B cell (primary cell): ENCODE data around the gene PPP2R5B. TPM values are rescaled to one million over a fixed set of nuclear protein-coding genes. Genes with fewer than 3 reads are reported as not detected.

Experiments
- ATAC-seq: fragments of 200-7000 bp; cut with Tn5 transposase; one replicate; pipeline ENCODE4 v1.10.0; 2021; ENCODE audit warnings: low read depth, mild to moderate bottlenecking, moderate number of reproducible peaks, moderate library complexity
- CTCF ChIA-PET: fragments of 350-600 bp; sonication (Branson Sonifier 250); formaldehyde crosslinking; loops from one replicate; lab custom pipeline; 2021; ENCODE audit warnings: antibody characterized with exemption, inconsistent platforms; lab: Charles Lee
- POLR2A ChIA-PET: fragments of 350-600 bp; sonication (Branson Sonifier 250); formaldehyde crosslinking; loops from one replicate; lab custom pipeline; 2021; ENCODE audit warnings: antibody characterized with exemption; lab: Charles Lee
- DNase-seq: peaks from one replicate; pipeline ENCODE4 v3.0.0; 2013
- H2AFZ ChIP-seq: 2 replicates; pipeline ENCODE4 v1.6.1; 2012; ENCODE audit warnings: mild to moderate bottlenecking, low read depth, low read length; ENCODE audit not compliant: insufficient read depth, poor library complexity, severe bottlenecking
- H3K27ac ChIP-seq, 2 donors: 1 replicate in 1 of 2; 2 replicates in 1 of 2; pipeline ENCODE4 v1.5.1; 2012 to 2013; ENCODE audit warnings: low read length in 2 of 2, mild to moderate bottlenecking in 2 of 2, moderate library complexity in 1 of 2
- H3K27me3 ChIP-seq, 4 experiments: fragments of 200-600 bp in 1 of 4; sonication (generic) in 1 of 4; replicated peaks in 1 of 4; 1 replicate in 2 of 4; 2 replicates in 2 of 4; pipeline versions ENCODE4 v1.6.1 to v1.7.0; 2013 to 2016; ENCODE audit warnings: low read length in 3 of 4, mild to moderate bottlenecking in 2 of 4, mixed read lengths in 1 of 4, moderate library complexity in 1 of 4; ENCODE audit not compliant: insufficient read depth in 4 of 4, control insufficient read depth in 3 of 4; ENCODE audit errors: control extremely low read depth in 1 of 4
- H3K36me3 ChIP-seq, 2 experiments: replicated peaks in 1 of 2; 1 replicate in 1 of 2; 2 replicates in 1 of 2; pipeline versions ENCODE4 v1.6.1 to v1.7.1; 2013; ENCODE audit warnings: low read length in 1 of 2; ENCODE audit not compliant: insufficient read depth in 2 of 2, control insufficient read depth in 1 of 2; ENCODE audit errors: control extremely low read depth in 1 of 2, extremely low read depth in 1 of 2
- H3K4me1 ChIP-seq, 2 donors: fragments of 200-600 bp in 1 of 2; sonication (generic) in 1 of 2; 1 replicate in 1 of 2; 2 replicates in 1 of 2; pipeline versions ENCODE4 v1.5.1 to v1.6.1; 2013 to 2017; ENCODE audit warnings: low read length in 2 of 2; ENCODE audit not compliant: control insufficient read depth in 2 of 2, insufficient read depth in 2 of 2
- H3K4me2 ChIP-seq: replicated peaks from 2 replicates; pipeline ENCODE3; 2012; ENCODE audit warnings: mild to moderate bottlenecking, low read depth, low read length; ENCODE audit not compliant: poor library complexity, severe bottlenecking
- H3K4me3 ChIP-seq, 5 experiments: fragments of 200-600 bp in 1 of 5; sonication (generic) in 1 of 5; 1 replicate in 3 of 5; 2 replicates in 2 of 5; pipeline versions ENCODE4 v1.5.1 to v1.7.0; 2011 to 2016; ENCODE audit warnings: low read length in 4 of 5, mild to moderate bottlenecking in 4 of 5, low read depth in 2 of 5, control low read depth in 1 of 5, moderate library complexity in 1 of 5; ENCODE audit not compliant: insufficient read depth in 1 of 5; ENCODE audit errors: control extremely low read depth in 1 of 5, extremely low read depth in 1 of 5
- H3K79me2 ChIP-seq: fragments of 200-600 bp; sonication (generic); one replicate; pipeline ENCODE4 v1.6.0; 2016; ENCODE audit warnings: low read length; ENCODE audit not compliant: control insufficient read depth, insufficient read depth
- H3K9ac ChIP-seq: fragments of 200-600 bp; sonication (generic); 2 replicates; pipeline ENCODE4 v1.6.1; 2017; ENCODE audit warnings: mild to moderate bottlenecking, low read length, moderate library complexity
- H3K9me3 ChIP-seq, 3 donors: one replicate each; pipeline versions ENCODE4 v1.6.1 to v1.7.1; 2013; ENCODE audit warnings: low read length in 2 of 3; ENCODE audit not compliant: control insufficient read depth in 2 of 3, insufficient read depth in 1 of 3; ENCODE audit errors: control extremely low read depth in 1 of 3
- H4K20me1 ChIP-seq: 2 replicates; pipeline ENCODE4 v1.6.0; 2012; ENCODE audit warnings: mild to moderate bottlenecking, low read length; ENCODE audit not compliant: insufficient read depth, control insufficient read depth, poor library complexity, severe bottlenecking
- H3K27ac Mint-ChIP-seq: one replicate; pipeline ENCODE4 v1.8.0; 2021; ENCODE audit warnings: mixed read lengths
- H3K27me3 Mint-ChIP-seq: one replicate; pipeline ENCODE4 v1.8.0; 2021; ENCODE audit warnings: mixed read lengths
- H3K4me1 Mint-ChIP-seq: one replicate; pipeline ENCODE4 v1.8.0; 2021; ENCODE audit warnings: mixed read lengths
- H3K4me3 Mint-ChIP-seq: one replicate; pipeline ENCODE4 v1.8.0; 2021; ENCODE audit warnings: mixed read lengths
- H3K9me3 Mint-ChIP-seq: one replicate; pipeline ENCODE4 v1.8.0; 2022; ENCODE audit warnings: mixed read lengths; ENCODE audit not compliant: insufficient read depth
- CTCF ChIP-seq: fragments of 200-600 bp; IDR thresholded peaks from one replicate; pipeline ENCODE4 v1.8.0; 2022; ENCODE audit warnings: antibody characterized with exemption, mild to moderate bottlenecking
- EZH2 ChIP-seq: IDR thresholded peaks from 2 replicates; pipeline ENCODE4 v1.6.1; 2012; ENCODE audit warnings: borderline replicate concordance, low read depth, mild to moderate bottlenecking, moderate library complexity, low read length; ENCODE audit not compliant: insufficient read depth, poor library complexity, severe bottlenecking
- WGBS: methylation state at CpG from one replicate; pipeline ENCODE4 v1.1.5; 2013; ENCODE audit warnings: missing lambda C conversion rate; ENCODE audit not compliant: insufficient coverage; 5-methylcytosine and 5-hydroxymethylcytosine counted together
- intact Hi-C: fragments of 100-400 bp; cut with micrococcal nuclease; formaldehyde crosslinking; loops from one replicate; pipeline ENCODE4 v1.10.0; 2022
- polyA plus RNA-seq: library from polyadenylated mRNA; depleted of rRNA; stranded (reverse); fragments of >200 nt; gene quantifications from 2 replicates; pipeline ENCODE4 v1.2.3, GENCODE V29; 2012
- total RNA-seq, 2 donors: library from RNA; stranded (reverse); fragments of 120-200 nt in 1 of 2; gene quantifications; 1 replicate in 1 of 2; 2 replicates in 1 of 2; pipeline versions ENCODE4 v1.2.3 to v1.2.4, GENCODE V29; 2013 to 2022

Gene PPP2R5B
- total and polyA plus RNA-seq, 2 donors (not counting 1 experiment from before 2014, with no cell fraction given) = 22.6 to 30.5 TPM

DNA sequence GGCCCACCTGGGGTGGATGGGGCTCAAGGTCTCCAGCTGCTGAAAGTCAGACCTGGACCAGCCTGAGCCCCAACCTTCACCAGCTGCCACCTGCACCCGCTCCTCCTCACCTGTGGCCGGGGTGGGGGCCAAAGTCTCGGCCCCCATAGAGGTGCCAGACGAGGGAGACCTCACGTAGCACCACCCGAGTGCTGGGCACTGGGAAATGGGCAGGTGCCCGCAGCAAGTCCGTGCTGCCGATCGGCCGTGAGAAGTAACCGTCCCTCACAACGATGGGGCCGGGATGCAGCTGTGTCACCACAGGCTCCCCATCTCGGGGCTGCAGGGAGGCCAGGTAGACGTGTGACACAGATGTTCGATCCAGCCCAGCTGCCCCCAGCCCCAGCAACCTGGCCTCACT, 23.7 kb upstream of the PPP2R5B start:
- H3K4me2 ChIP-seq = no peak overlapping the region
- no peak overlapping the region for H3K27ac Mint-ChIP-seq
- no peaks in the 10 kb centered on the region for H3K9me3 Mint-ChIP-seq
- H2AFZ ChIP-seq = no peak overlapping the region
- H3K4me1 Mint-ChIP-seq = peaks cover 3% of the 10 kb centered on the region
- intact Hi-C loops = no loop called here
- CTCF ChIA-PET = interaction anchor here (30.2 kb wide), 1 partner anchor 44 kb away, joined by 1254 read pairs; the partner anchor contains the start of gene CDC42BPG
- H3K79me2 ChIP-seq = no peaks in the 10 kb centered on the region
- ATAC-seq (no peak), DNase-seq (no peak)
- WGBS = 96% methylated on average over 17 of the region's 17 CpGs
- H3K27me3 ChIP-seq = no peaks in the 10 kb centered on the region
- no peaks in the 10 kb centered on the region for H3K9me3 ChIP-seq
- H3K4me1 ChIP-seq = no peaks in the 10 kb centered on the region
- peaks cover 0 to 43% of the 10 kb centered on the region in 2 experiments for H3K36me3 ChIP-seq
- no peak overlapping the region for H3K27ac ChIP-seq
- H4K20me1 ChIP-seq = no peaks in the 10 kb centered on the region
- H3K4me3 Mint-ChIP-seq = no peak overlapping the region
- no peaks in the 10 kb centered on the region for H3K27me3 Mint-ChIP-seq
- H3K9ac ChIP-seq = no peak overlapping the region
- POLR2A ChIA-PET = no interaction called here
- H3K4me3 ChIP-seq = no peak overlapping the region
- TF ChIP-seq CTCF (no peak), EZH2 (no peak)

DNA sequence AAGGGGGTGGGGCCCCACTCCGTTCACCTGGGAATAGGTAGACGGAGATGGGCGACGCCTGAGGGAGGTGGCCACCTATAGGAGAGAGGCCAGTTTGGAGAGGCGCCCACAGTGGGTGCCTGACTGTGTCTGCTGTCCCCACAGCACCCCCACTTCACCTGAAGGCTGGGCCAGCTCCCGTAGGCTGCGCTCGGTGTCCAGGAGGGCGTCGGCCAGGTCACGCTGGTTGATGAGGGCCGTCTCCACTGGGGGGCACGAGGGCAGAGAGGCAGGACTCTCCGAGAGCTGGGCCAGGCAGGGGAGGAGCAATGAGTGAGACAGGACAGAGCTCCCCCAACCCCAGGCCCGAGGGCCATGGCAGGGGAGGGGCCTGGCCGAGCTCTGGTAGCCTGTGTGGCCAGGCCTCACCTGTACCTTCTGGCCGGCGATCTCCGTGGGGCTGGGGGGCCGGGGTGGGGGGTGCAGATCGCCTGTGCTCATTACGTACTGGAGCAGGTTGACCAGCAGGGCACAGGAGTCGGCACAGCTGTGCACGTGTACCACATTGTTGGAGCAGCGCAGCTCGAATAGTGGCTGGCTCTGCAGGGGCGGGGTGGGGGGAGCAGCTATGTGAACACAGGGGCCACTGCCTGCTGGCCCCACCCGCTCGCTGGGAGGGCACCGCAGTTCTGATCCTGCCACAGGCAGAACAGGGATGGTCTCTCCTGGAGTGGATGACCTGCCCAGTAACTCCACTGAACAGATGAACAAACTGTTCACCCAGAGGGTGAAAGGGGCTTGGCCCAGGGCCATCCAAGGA, 22.2 kb upstream of the PPP2R5B start:
- WGBS = 95% methylated on average over 30 of the region's 30 CpGs
- intact Hi-C loops = no loop called here
- DNase-seq (no peak), ATAC-seq (no peak)
- Mint-ChIP-seq H3K27ac (no peak overlapping the region), H3K4me3 (no peak overlapping the region), H3K27me3 (no peaks in the 10 kb centered on the region), H3K4me1 (peaks cover 3% of the 10 kb centered on the region), H3K9me3 (no peaks in the 10 kb centered on the region)
- Histone ChIP-seq H3K9me3 (no peaks in the 10 kb centered on the region), H3K9ac (no peak overlapping the region), H3K27me3 (no peaks in the 10 kb centered on the region), H3K4me3 (no peak overlapping the region), H2AFZ (no peak overlapping the region), H3K4me2 (no peak overlapping the region), H3K79me2 (no peaks in the 10 kb centered on the region), H4K20me1 (no peaks in the 10 kb centered on the region), H3K36me3 (peaks cover 0 to 52% of the 10 kb centered on the region in 2 experiments), H3K4me1 (no peaks in the 10 kb centered on the region), H3K27ac (no peak overlapping the region)
- ChIA-PET CTCF (no interaction called here), POLR2A (no interaction called here)
- TF ChIP-seq CTCF (no peak), EZH2 (no peak)
